Measurements from ENCODE around the gene POC1B.

The POC1B gene

GRCh38 chr12:89525824-89526770 is at the start of gene POC1B:
Gene POC1B, minus strand, starts transcription at chr12:89526047. Its CDS starts 152 bp downstream, at chr12:89525895.
- peak; percentile 84 for DNase-seq

GRCh38 chr12:89575374-89575773 is 49.5 kb upstream of the POC1B start:
- no peak for DNase-seq

- no peak for DNase-seq
Observed at GRCh38 chr12:89574736-89575208, 48.9 kb upstream of the POC1B start.

GRCh38 chr12:89573051-89573810 is 47.4 kb upstream of the POC1B start:
- DNase-seq, result no peak

GRCh38 chr12:89571491-89572195 is 45.8 kb upstream of the POC1B start:
- no peak for DNase-seq

- DNase-seq, result no peak
Observed at GRCh38 chr12:89568484-89568883, 42.6 kb upstream of the POC1B start.

- DNase-seq, result no peak
Observed at GRCh38 chr12:89567691-89568239, 41.9 kb upstream of the POC1B start.

- DNase-seq, result no peak
Observed at GRCh38 chr12:89566615-89567014, 40.8 kb upstream of the POC1B start.

GRCh38 chr12:89565002-89565401 is 39.2 kb upstream of the POC1B start:
- no peak for DNase-seq

GRCh38 chr12:89559753-89560152 is 33.9 kb upstream of the POC1B start:
- DNase-seq, result no peak

- DNase-seq, result no peak
Observed at GRCh38 chr12:89556976-89557375, 31.1 kb upstream of the POC1B start.

GRCh38 chr12:89552376-89552775 is 26.5 kb upstream of the POC1B start:
- DNase-seq, result no peak

GRCh38 chr12:89551747-89552146 is 25.9 kb upstream of the POC1B start:
- DNase-seq, result no peak

- no peak for DNase-seq
Observed at GRCh38 chr12:89547101-89547500, 21.3 kb upstream of the POC1B start.

GRCh38 chr12:89546151-89546550 is 20.3 kb upstream of the POC1B start:
- no peak for DNase-seq

GRCh38 chr12:89544681-89545184 is 18.9 kb upstream of the POC1B start:
- DNase-seq, result no peak

GRCh38 chr12:89544022-89544421 is 18.2 kb upstream of the POC1B start:
- DNase-seq, result no peak

GRCh38 chr12:89542912-89543592 is 17.2 kb upstream of the POC1B start:
- DNase-seq, result peak; percentile 73

- no peak for DNase-seq
Observed at GRCh38 chr12:89542236-89542635, 16.4 kb upstream of the POC1B start.

GRCh38 chr12:89540586-89540985 is 14.7 kb upstream of the POC1B start:
- no peak for DNase-seq

GRCh38 chr12:89539426-89540223 is 13.8 kb upstream of the POC1B start:
- no peak for DNase-seq

Measured in stimulated activated CD8-positive, alpha-beta memory T cell treated with anti-CD3 and anti-CD28 coated beads, Interleukin-4, amount 100 ng/mL, for 48 hours (primary cell).